HG02970 (cell line): ENCODE results near the gene MID2.
"Not testable (repeated sequence)": the region's sequence is repeated elsewhere in the genome, so short reads cannot be mapped to it uniquely, and the experiment has no call there.

Source experiments
- ATAC-seq: cut with Tn5 transposase; IDR thresholded peaks from one replicate; pipeline ENCODE4 v1.9.1; 2021; ENCODE audit warnings: mild to moderate bottlenecking, moderate library complexity, moderate number of reproducible peaks; ENCODE audit not compliant: unreplicated experiment, low FRiP score

MID2 gene

DNA sequence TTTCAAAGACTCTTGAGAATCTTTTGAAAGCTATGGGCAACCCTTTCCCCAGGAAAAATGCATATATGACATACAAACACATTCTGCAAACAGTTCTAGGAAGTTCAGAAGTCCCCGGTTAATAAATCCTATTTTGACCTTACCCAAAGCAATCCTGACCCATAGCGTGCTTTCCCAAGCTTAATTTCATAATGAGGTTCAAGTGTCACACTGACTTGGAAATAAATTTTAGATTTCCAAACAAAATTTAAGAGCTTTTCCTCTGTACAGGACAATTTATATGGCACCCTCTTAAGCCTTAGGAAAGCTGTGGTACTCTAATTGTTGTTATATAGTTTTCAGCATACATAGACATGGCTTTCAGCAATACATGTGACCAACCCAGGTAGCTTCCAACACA is 11.3 kb downstream of the MID2 start:
- ATAC-seq: no peak

DNA sequence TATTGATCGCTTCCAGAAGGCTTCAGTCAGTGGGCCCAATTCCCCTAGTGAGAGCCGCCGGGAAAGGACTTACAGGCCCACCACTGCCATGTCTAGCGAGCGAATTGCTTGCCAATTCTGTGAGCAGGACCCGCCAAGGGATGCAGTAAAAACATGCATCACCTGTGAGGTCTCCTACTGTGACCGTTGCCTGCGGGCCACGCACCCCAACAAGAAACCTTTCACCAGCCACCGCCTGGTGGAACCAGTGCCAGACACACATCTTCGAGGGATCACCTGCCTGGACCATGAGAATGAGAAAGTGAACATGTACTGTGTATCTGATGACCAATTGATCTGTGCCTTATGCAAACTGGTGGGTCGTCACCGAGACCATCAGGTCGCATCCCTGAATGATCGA is 15.3 kb downstream of the MID2 start:
- ATAC-seq: no peak

DNA sequence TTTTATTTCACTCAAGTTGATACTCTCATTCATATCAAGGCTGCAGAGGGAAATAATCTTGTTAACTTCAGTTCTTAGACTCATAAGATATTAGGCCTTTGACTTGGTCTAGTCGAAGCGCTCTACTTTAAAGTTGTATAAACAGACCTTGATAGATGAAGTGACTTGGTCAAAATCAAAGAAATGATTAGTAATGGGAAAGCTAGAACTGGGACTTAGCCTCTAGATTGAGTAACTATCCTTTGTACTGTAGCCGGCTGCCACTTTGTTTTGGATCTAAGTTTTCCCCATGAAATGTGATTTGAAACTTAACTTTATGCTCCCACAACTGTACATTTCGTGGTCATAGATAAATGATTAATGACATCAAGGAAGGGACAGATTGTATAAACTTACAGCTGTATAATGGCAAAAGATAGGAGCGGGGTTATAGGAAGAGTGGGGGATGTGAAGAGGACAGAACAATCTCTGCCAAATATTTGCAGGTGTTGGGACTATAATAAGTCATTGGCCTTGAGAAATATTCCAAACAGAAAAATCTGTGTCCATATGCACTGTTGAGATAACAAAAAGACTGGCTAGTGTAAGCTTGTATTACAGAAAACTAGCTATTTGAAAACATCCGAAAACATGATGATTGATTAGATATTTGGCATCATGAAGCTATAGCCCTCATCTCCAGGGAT is 17.2 kb downstream of the MID2 start:
- no peak for ATAC-seq

DNA sequence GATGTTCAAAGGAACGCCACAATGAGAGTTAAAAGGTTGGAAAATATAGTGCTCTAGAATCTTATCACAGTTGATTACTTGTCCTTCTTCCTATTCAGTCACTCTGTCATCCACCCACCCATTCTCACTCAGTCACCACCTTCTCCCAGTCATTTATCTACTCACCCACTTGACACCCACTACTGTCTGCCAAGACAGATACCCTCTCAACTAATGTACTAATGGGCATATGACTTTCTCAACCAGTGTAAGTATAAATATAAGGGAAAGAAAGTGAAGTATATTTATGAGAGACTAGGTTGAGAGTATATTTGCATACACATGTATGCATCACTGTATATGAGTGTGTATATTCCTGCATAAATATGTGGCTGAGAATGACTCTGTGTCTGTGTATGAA is 20.0 kb downstream of the MID2 start:
- no peak for ATAC-seq

DNA sequence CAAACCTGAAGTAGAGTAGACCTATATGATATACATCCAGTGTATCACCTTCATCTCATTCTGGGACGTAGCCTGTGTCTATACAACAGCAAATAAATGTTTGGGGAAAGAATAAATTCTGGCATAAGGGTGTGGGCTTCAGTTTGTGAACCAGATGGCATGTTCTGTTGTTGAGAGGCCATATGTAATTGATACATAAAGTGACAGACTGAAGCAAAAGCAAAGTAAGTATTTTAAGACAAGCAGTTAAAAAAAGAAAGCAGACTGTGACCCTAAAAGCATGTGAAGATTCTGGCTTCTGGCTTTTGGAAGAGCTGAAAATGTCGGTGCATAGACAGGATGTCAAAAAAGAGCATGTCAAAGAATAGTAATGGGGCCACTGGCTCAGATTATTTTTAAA is 22.9 kb downstream of the MID2 start:
- ATAC-seq: no peak

DNA sequence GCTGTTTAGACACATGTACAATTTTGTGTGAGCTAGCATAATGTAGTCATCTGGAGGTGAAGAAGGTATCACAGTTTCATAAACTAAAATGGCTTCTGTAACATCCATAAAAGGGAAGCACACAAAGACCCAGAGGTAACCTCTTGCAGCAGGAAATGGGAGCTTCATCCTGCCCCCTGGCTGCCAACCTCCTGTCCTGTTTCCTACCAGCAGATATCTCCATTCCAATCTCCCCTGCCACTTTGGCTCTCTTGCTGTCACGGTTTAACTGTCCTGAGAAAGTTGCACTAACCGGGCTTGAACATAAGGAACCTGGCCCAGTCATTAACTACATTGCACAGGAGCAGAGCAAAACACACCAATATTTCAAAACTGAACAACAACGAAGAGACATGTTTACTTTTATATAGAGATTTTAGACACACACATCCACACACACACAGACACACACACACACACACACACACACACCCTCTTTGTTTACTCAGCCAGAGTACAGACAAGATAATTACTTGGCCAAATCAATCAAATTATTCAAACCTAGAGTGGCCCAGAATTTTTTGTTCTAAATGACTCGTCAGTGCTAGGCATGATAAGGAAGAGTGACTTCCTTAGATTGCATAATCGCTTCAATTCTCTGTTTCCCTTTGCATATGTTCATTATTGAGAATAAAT is 24.2 kb downstream of the MID2 start:
- ATAC-seq: no peak

DNA sequence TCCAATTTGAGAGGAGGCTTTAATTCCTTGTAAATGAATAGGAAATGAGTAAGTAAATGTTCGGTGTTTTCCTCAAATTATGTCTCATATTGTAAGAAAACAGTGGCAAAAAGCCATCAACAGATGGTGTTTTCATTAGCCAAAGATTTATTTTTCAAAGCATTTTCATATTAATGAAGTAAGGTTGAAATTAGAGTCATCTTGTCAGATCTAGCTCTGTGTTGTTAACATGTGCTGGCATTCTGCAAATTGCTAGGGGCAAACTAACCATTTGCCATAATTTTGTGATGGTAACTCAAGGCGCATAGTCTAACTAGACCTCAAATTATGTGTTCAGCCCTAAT is 24.7 kb downstream of the MID2 start:
- no peak for ATAC-seq

DNA sequence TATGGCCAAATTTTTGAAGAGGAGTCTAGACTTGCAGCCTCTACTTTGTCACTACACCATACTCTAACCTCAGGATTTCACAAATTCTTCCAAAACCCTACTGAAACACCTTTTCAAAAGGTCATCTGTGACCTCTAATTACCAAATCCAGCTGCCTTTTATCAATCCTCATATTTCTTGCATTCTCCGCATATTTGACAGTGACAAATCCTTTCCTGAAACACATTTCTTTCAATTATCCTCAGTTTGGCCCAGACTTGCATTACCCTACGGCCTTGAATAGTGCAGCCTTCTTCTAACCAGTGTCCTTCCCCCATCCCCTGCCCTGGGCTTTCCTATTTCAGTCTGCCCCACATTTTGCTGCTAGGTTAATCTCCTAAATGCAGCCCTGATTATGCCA is 25.5 kb downstream of the MID2 start:
- no peak for ATAC-seq

DNA sequence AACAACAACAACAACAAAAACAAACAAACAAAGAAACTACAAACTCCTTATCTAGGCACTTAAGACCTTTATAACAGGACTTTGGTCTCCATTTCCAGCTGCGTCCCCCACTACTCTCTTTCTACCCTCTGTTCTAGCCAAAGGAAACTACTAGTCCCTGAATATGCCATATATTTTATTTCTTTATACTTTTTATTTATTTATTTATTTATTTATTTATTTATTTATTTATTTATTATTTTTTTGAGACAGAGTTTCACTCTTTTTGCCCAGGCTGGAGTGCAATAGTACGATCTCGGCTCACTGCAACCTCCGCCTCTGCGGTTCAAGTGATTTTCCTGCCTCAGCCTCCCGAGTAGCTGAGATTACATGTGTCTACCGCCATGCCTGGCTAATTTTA is 26.0 kb downstream of the MID2 start:
- ATAC-seq: not testable (repeated sequence)

DNA sequence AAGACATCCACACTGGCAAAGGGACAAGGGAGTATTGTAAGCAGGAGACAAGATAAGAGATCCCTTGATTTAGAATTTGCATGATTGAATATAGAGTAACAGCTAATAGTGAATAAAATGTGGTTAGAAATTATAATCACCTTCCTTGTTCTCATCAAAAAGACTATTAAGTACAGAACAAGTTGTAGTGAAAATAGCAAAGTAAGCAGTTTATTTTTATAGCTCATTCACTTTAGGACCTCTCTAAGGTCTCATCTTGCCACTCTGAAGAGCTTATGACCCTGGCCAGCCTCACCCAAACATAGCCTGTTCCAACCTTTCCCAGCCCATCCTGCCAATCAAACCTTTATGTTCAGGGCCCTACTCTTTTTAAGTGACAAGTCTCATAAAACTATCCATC is 30.6 kb downstream of the MID2 start:
- ATAC-seq: no peak

DNA sequence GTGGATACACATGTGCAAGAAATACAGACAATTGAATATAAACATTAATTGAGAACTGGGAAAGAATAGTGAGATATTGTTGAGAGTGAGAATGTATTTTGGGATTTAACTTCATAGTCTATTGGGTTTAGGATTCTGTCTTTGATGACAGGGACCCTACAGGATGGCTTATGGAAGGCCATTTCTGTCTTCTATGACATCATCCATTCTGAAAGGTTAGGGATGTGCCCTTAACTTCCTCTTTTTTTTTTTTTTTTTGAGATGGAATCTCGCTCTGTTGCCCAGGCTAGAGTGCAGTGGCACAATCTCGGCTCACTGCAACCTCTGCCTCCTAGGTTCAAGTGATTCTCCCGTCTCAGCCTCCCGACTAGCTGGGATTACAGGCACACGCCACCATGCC is 31.4 kb downstream of the MID2 start:
- not testable (repeated sequence) for ATAC-seq

DNA sequence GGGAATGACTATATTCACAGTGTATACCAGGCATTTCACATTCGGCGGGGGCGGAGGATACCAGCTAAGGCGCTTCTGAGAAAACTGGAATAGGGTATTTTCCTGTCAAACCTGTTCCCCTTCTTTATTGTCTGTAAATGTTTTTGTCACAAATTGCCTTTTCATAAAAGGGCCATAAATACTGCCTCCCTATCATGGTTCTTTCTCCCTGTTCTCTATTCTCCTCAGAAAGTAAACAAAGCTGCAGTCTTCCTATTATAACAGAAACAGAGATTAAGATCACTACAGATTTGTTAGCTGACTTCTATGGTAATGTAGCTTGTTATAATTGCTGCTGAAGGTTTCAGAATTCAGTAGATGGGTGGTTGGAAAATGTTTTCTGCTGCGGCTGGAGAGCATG is 32.2 kb downstream of the MID2 start:
- ATAC-seq: no peak

DNA sequence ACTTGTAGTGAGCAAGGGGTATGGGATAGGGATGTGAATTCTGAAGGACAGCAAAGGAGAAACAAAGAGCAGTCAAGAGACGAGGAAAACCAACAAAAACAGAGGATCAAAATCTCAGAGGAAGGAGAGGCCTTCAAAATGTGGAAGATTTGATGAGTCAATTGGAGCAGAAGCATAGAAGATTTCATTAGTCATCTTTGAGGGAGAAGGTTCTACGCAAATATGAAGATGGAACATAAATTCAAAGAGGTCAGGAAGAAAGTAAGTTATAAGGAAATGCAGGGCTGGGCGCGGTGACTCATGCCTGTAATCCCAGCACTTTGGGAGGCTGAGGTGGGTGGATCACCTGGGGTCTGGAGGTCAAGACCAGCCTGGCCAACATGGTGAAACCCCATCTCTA is 35.4 kb downstream of the MID2 start:
- no peak for ATAC-seq

DNA sequence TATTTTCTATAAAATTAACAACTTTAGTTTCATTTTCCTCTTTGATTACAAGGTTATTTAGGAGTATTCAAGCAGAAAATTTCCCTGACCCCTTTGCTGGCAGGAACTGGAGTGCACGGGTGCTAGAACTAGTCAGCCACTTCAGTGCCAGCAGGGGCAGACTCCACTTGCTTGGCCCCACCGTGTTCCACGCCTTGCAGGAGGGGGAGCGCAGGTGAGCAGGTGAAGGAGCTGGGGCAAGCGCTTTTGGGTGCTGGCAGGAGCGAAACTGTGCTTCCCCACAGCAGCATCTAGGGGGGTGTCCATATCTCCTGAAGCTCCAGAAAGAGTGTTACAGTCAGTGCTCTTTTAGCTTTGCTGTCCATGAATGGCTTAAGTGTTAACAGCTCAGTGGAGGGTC is 45.5 kb downstream of the MID2 start:
- no peak for ATAC-seq

DNA sequence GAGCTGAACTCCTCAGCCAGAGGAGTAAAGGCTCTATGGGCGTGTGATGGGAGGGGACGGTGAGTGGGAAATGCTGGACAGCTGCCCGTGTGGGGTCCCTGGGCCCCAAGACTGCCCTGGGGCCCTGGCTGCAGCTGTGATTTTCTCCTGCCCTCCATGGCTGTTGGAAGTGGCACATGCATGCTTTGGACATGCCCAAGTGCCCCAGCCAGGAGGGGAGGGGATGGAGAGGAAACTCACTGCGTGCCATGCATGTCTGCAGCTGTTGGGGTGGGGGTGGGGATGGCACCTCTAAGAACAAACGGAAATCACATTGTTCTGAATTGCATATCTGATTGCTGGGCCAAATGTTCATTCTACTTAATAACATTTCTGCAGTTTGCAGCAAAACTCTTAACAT is 52.4 kb downstream of the MID2 start:
- no peak for ATAC-seq

DNA sequence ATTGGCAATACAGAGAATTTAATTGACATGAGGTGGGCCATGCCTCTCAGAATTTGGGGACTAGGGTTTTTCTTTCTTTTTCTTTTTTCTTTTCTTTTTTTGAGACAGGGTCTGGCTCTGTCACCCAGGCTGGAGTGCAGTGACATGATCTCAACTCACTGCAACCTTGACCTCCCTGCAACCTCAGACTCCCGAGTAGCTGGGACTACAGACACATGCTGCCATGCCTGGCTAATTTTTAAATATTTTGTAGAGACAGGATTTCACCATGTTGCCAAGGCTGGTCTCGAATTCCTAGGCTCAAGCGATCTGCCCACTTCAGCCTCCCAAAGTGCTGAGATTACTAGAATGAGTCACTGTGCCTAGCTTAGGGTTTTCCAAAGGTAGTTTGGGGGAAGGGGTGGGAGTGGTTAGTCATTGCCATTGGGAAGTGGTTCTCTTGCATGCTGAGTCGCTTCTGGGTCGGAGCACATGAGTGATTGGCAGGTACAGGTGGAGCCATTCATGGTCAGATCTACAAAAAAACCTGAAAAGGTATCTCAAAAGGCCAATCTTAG is 54.5 kb downstream of the MID2 start:
- ATAC-seq: no peak

DNA sequence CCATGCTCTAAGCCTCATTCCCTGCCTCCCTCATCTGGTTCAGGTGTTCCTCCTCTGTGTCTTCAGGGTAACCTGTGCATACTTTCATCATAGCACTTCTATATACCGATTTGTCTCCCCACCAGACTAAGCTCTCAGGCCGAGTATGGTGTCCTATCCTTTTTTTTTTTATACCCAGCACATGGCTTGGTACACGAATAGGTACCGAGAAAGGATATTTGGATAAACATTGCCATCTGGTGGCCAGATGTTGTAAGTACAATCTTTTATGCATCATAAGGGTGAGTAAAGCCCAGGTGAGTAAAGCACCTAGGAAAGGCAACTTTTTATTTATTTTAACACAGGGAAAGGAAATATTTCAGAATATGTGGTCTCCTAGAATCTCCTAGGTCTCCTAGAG is 68.4 kb downstream of the MID2 start:
- ATAC-seq: no peak

DNA sequence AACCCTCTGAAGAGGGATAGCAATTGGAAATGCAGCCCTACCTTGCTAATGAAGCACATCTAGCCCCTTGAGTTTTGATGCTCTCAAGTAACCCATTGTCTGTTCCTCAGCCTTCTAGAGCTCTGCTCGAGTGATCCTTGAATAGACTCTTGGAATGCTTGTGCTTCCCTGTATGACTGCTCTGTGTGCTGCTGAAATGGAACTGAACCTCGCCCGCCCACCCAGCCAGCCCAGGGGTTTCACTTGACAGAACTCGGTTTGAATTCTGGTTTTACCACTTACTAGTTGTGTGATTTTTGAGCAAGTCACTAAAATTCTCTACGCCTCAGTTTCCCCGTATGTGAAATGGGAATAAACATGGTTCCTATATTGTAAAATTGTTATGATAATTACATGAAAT is 77.1 kb downstream of the MID2 start:
- no peak for ATAC-seq

DNA sequence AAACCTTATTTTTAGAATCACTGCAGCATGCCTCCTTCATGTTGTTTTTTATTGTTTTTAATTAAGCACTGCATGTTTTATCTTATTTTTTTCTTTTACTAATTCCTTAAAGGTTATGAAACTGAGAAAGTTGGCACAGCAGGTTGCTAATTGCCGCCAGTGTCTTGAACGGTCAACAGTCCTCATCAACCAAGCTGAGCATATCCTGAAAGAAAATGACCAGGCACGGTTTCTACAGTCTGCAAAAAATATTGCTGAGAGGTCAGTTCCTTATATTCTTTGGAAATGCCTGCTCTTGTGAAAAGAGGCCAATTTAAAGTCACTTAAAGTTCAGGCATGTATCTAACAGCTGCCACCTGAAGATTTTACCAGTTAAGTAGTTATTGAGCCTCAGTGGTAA is 79.7 kb downstream of the MID2 start:
- ATAC-seq: no peak

DNA sequence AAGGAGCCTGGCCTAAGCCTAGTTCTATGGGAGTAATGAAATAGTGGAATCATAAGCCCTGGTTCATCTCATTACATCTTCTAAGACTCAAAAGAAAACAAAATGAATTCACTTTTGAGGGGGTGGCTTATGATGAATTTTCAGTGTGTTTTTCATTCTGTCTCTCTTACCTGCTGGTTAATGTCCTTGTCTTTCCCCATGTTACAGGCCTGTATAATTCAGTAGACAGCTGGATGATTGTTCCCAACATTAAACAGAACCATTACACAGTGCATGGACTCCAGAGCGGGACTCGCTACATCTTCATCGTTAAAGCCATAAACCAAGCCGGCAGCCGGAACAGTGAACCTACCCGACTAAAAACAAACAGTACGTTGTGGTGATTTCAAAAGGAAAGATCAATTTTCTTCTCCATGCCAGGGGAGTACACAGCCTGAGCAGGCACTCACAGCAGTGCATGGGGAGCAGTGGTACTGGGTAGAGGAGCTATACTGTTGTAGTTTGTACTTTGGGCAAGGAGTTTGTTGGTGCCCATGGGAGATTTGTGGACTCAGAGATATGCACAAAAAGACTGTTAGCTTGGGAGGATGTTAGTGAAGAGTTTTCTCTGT is 98.6 kb downstream of the MID2 start:
- ATAC-seq: no peak

DNA sequence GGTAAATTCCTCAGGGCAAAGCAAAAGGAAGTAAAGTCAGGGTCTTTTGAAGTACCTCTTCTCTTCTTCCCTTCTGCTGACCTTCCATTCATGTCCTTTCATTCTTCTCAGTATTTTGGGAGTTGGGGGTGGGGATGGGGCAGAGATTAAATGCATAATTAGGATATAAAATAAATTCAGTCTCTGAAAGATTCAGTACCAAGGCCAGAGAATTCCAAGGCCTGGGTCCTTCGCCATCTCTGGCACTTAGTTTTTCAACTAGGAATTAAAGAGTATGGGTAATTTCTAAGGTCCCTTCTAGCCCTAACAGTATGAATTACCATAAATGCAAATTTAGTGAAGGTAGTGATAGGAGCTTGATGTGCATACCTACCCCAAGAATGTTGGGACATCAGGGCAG is 108.6 kb downstream of the MID2 start:
- no peak for ATAC-seq

DNA sequence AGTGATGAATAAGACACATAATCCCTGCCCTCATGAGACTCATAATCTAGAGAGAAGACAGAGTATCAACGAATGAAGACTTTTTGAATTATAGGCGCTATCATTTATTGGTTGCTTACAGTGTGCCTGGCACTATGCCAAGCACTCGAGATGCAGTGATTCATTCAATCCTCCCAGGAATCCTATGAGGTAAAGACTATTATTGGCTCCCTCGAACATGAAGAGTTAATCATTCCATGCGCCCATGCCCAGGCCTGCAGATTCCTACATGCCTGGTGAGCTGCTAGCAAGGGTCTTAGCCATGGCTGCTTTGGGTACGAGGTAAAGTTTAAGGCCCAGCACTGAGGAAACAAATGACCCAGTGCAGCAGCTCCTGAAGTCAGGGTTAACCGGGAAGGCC is 109.5 kb downstream of the MID2 start:
- no peak for ATAC-seq
